HCT116 (cell line): ENCODE results near the gene HNMT. TPM values are rescaled to one million over a fixed set of nuclear protein-coding genes. Genes with fewer than 3 reads are reported as not detected.

Experiments
- ATAC-seq: fragments of 200-7000 bp; cut with Tn5 transposase; 2 replicates; pipeline ENCODE4 v1.9.1; 2020; ENCODE audit warnings: mild to moderate bottlenecking, moderate library complexity
- BruUV-seq: library from RNA; stranded (reverse); fragments of 400-500 nt; replicated peaks from 2 replicates; lab custom pipeline; 2021; lab: Mats Ljungman, UMichigan
- CTCF ChIA-PET: fragments of 300-600 bp; sonication (Branson Sonifier 250); formaldehyde crosslinking; loops from one replicate; lab custom pipeline; 2021; ENCODE audit warnings: antibody characterized with exemption; lab: Charles Lee
- POLR2A ChIA-PET: fragments of 300-600, 350-600 bp; sonication (Branson Sonifier 250); formaldehyde crosslinking; loops from one replicate; lab custom pipeline; 2021; ENCODE audit warnings: antibody characterized with exemption; lab: Charles Lee
- RAD21 ChIA-PET, 2 experiments: fragments of 300-600 bp; sonication (Branson Sonifier 250); formaldehyde crosslinking; loops; one replicate each; lab custom pipeline; 2023; ENCODE audit warnings: low total read pairs in 2 of 2; ENCODE audit not compliant: uncharacterized antibody in 2 of 2, unreplicated experiment in 2 of 2, low non-redundant PET in 1 of 2; lab: Charles Lee
- DNase-seq: peaks from one replicate; pipeline ENCODE4 v3.0.0-alpha.2; 2010; ENCODE audit warnings: low read depth, low spot score
- H2AFZ ChIP-seq: fragments of 200-600 bp; shearing (Covaris generic), sonication (generic); 2 replicates; pipeline ENCODE4 v1.6.1; 2017; ENCODE audit warnings: low read depth, mixed run types, mixed read lengths, antibody characterized with exemption, low read length; ENCODE audit not compliant: poor library complexity, severe bottlenecking
- H3K27ac ChIP-seq: 2 replicates; pipeline ENCODE4 v1.5.1; 2012; ENCODE audit warnings: low read depth, low read length
- H3K27me3 ChIP-seq: fragments of 200-600 bp; sonication (generic); 2 replicates; pipeline ENCODE4 v1.6.1; 2016; ENCODE audit warnings: mixed run types, low read length, mixed read lengths; ENCODE audit not compliant: insufficient read depth
- H3K36me3 ChIP-seq, 2 experiments: fragments of 200-500 bp in 1 of 2; fragments of 200-600 bp in 1 of 2; sonication (Bioruptor generic) in 1 of 2; sonication (generic) in 1 of 2; 2 replicates each; pipeline versions ENCODE4 v1.5.1 to v1.6.1; 2014 to 2016; ENCODE audit warnings: low read length in 2 of 2, inconsistent platforms in 1 of 2, mixed read lengths in 1 of 2, mixed run types in 1 of 2; ENCODE audit not compliant: insufficient read depth in 2 of 2, control insufficient read depth in 1 of 2
- H3K4me1 ChIP-seq, 2 experiments: fragments of 200-600 bp in 1 of 2; sonication (generic) in 1 of 2; 2 replicates each; pipeline versions ENCODE4 v1.5.1 to v1.6.1; 2012 to 2017; ENCODE audit warnings: low read length in 2 of 2, inconsistent platforms in 1 of 2, mild to moderate bottlenecking in 1 of 2, mixed read lengths in 1 of 2, mixed run types in 1 of 2, moderate library complexity in 1 of 2; ENCODE audit not compliant: insufficient read depth in 2 of 2, control insufficient read depth in 1 of 2
- H3K4me2 ChIP-seq: fragments of 200-600 bp; sonication (generic); 2 replicates; pipeline ENCODE4 v1.6.1; 2017; ENCODE audit warnings: mixed run types, low read length, mixed read lengths
- H3K4me3 ChIP-seq, 2 experiments: fragments of 200-600 bp in 1 of 2; sonication (generic) in 1 of 2; replicated peaks in 1 of 2; 2 replicates each; pipeline ENCODE4 v1.5.1; 2011 to 2016; ENCODE audit warnings: low read length in 2 of 2, control low read depth in 1 of 2, low read depth in 1 of 2, mild to moderate bottlenecking in 1 of 2, mixed read lengths in 1 of 2, mixed run types in 1 of 2
- H3K79me2 ChIP-seq: fragments of 200-600 bp; sonication (generic); 2 replicates; pipeline ENCODE4 v1.6.1; 2017; ENCODE audit warnings: mild to moderate bottlenecking, mixed run types, low read length, moderate library complexity, mixed read lengths; ENCODE audit not compliant: insufficient read depth
- H3K9ac ChIP-seq: fragments of 200-600 bp; sonication (generic); 2 replicates; pipeline ENCODE4 v1.6.1; 2016; ENCODE audit warnings: low read length, mixed read lengths
- H3K9me2 ChIP-seq: fragments of 200-600 bp; sonication (generic), shearing (Covaris generic); 2 replicates; pipeline ENCODE4 v1.6.1; 2017; ENCODE audit warnings: mixed run types, mild to moderate bottlenecking, moderate library complexity; ENCODE audit not compliant: insufficient read depth
- H3K9me3 ChIP-seq, 2 experiments: fragments of 200-500 bp in 1 of 2; fragments of 200-600 bp in 1 of 2; sonication (Bioruptor generic) in 1 of 2; sonication (generic) in 1 of 2; 2 replicates each; pipeline ENCODE4 v1.6.1; 2014 to 2017; ENCODE audit warnings: low read length in 2 of 2, mixed read lengths in 2 of 2, inconsistent platforms in 1 of 2, low read depth in 1 of 2, mild to moderate bottlenecking in 1 of 2, mixed run types in 1 of 2, moderate library complexity in 1 of 2; ENCODE audit not compliant: control insufficient read depth in 1 of 2, insufficient read depth in 1 of 2
- H4K20me1 ChIP-seq: fragments of 200-600 bp; sonication (generic), shearing (Covaris generic); 2 replicates; pipeline ENCODE4 v1.6.1; 2017; ENCODE audit warnings: mixed run types, mild to moderate bottlenecking, moderate library complexity; ENCODE audit not compliant: insufficient read depth
- ATF3 ChIP-seq: IDR thresholded peaks from 2 replicates; pipeline ENCODE4 v1.6.1; 2012
- ELF1 ChIP-seq: IDR thresholded peaks from 2 replicates; pipeline ENCODE4 v1.6.1; 2012; ENCODE audit warnings: low read depth, borderline replicate concordance
- EZH2phosphoT487 ChIP-seq: fragments of 200-600 bp; IDR thresholded peaks from 2 replicates; pipeline ENCODE4 v1.6.1; 2018; ENCODE audit warnings: antibody characterized with exemption, borderline replicate concordance
- FOSL1 ChIP-seq: IDR thresholded peaks from 2 replicates; pipeline ENCODE4 v1.6.1; 2012; ENCODE audit warnings: low read depth
- MAX ChIP-seq: IDR thresholded peaks from 2 replicates; pipeline ENCODE4 v1.6.1; 2012
- REST ChIP-seq: IDR thresholded peaks from 2 replicates; pipeline ENCODE4 v1.6.1; 2012; ENCODE audit warnings: low read depth
- SRF ChIP-seq: IDR thresholded peaks from 2 replicates; pipeline ENCODE4 v1.6.1; 2012; ENCODE audit warnings: low read depth
- intact Hi-C: fragments of 100-400 bp; cut with micrococcal nuclease; formaldehyde crosslinking; loops from 2 replicates; pipeline ENCODE4 v1.10.0; 2022
- total RNA-seq: library from RNA; stranded (reverse); gene quantifications from one replicate; pipeline ENCODE4 v1.2.1, GENCODE V29; 2021; ENCODE audit not compliant: unreplicated experiment

HNMT gene
- total RNA-seq, 1 experiment from 2014 or later = not detected

- H3K4me3 ChIP-seq = no peak overlapping the region
Observed at GRCh38 chr2:138030459-138030858, 66.2 kb downstream of the HNMT start.

More at GRCh38 chr2:138030459-138030858, 66.2 kb downstream of the HNMT start:
- no peaks in the 10 kb centered on the region for H3K79me2 ChIP-seq
- DNase-seq = no peak
- H3K4me1 ChIP-seq = no peaks in the 10 kb centered on the region
- H3K4me2 ChIP-seq = no peak overlapping the region
- POLR2A ChIA-PET = no interaction called here
- H4K20me1 ChIP-seq = no peaks in the 10 kb centered on the region
- BruUV-seq = no TSS peak
- no peak overlapping the region for H2AFZ ChIP-seq
- CTCF ChIA-PET = no interaction called here
- H3K27ac ChIP-seq = no peak overlapping the region
- no peaks in the 10 kb centered on the region for H3K9me3 ChIP-seq
- no peaks in the 10 kb centered on the region for H3K27me3 ChIP-seq
- intact Hi-C loops = no loop called here
- RAD21 ChIA-PET = no interaction called here
- no peak overlapping the region for H3K9ac ChIP-seq
- no peak for TF ChIP-seq ATF3
- no peak for TF ChIP-seq SRF
- no peak for TF ChIP-seq ELF1
- no peak for TF ChIP-seq REST
- no peak for TF ChIP-seq MAX
- TF ChIP-seq FOSL1 = no peak
- TF ChIP-seq EZH2phosphoT487 = no peak
- no peaks in the 10 kb centered on the region for H3K36me3 ChIP-seq
- ATAC-seq = no peak
- H3K9me2 ChIP-seq = no peaks in the 10 kb centered on the region
